ENCODE results near the gene TSFM.

- TF ChIP-seq EZH2phosphoT487 (IDR thresholded peaks at IDR 0.05; ENCODE audit: insufficient read depth, low read depth) (no peak), EZH2 (IDR thresholded peaks at IDR 0.05; ENCODE audit: insufficient read depth, poor library complexity, severe bottlenecking) (no peak)
These were observed 34.2 kb downstream of the TSFM start for GRCh38 chr12:57816855-57817151.

All from GM23248 (cell line).